B cell (primary cell): Measurements from ENCODE around the gene CCNH.

ENCODE experiments used
- EZH2 ChIP-seq: IDR thresholded peaks from 2 replicates; pipeline ENCODE4 v1.6.1; 2012; ENCODE audit warnings: borderline replicate concordance, low read depth, mild to moderate bottlenecking, moderate library complexity, low read length; ENCODE audit not compliant: insufficient read depth, poor library complexity, severe bottlenecking
- TF ChIP-seq, protein P1 (sequence below): fragments of 200-600 bp; IDR thresholded peaks from one replicate; pipeline ENCODE4 v1.8.0; 2022; ENCODE audit warnings: antibody characterized with exemption, mild to moderate bottlenecking

GRCh38 chr5:87382224-87382623 is 30.5 kb downstream of the CCNH start:
- TF ChIP-seq, protein P1, sequence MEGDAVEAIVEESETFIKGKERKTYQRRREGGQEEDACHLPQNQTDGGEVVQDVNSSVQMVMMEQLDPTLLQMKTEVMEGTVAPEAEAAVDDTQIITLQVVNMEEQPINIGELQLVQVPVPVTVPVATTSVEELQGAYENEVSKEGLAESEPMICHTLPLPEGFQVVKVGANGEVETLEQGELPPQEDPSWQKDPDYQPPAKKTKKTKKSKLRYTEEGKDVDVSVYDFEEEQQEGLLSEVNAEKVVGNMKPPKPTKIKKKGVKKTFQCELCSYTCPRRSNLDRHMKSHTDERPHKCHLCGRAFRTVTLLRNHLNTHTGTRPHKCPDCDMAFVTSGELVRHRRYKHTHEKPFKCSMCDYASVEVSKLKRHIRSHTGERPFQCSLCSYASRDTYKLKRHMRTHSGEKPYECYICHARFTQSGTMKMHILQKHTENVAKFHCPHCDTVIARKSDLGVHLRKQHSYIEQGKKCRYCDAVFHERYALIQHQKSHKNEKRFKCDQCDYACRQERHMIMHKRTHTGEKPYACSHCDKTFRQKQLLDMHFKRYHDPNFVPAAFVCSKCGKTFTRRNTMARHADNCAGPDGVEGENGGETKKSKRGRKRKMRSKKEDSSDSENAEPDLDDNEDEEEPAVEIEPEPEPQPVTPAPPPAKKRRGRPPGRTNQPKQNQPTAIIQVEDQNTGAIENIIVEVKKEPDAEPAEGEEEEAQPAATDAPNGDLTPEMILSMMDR: no peak
- TF ChIP-seq EZH2: no peak
